Natural killer cell (primary cell): ENCODE data around the gene GLRB. TPM values are rescaled to one million over a fixed set of nuclear protein-coding genes. Genes with fewer than 3 reads are reported as not detected.

Experiments used
- ATAC-seq, 3 donors: fragments of 150-1000 bp in 2 of 3; fragments of 200-7000 bp in 1 of 3; cut with Tn5 transposase; 1 replicate in 1 of 3; 2 replicates in 2 of 3; pipeline ENCODE4 v1.10.0; 2021; ENCODE audit warnings: mild to moderate bottlenecking in 2 of 3, moderate library complexity in 2 of 3
- DNase-seq, 2 donors: peaks; one replicate each; pipeline versions ENCODE4 v3.0.0 to v3.0.0-alpha.2; 2013 to 2021; ENCODE audit warnings: mixed read lengths in 1 of 2
- H3K27ac ChIP-seq: one replicate; pipeline ENCODE4 v1.5.1; 2013; ENCODE audit warnings: mild to moderate bottlenecking, low read length
- H3K27me3 ChIP-seq: one replicate; pipeline ENCODE4 v1.6.1; 2013; ENCODE audit warnings: low read length; ENCODE audit not compliant: control insufficient read depth, insufficient read depth
- H3K36me3 ChIP-seq: one replicate; pipeline ENCODE4 v1.6.1; 2013; ENCODE audit warnings: low read length; ENCODE audit not compliant: control insufficient read depth, insufficient read depth
- H3K4me1 ChIP-seq: one replicate; pipeline ENCODE4 v1.6.1; 2013; ENCODE audit warnings: low read length; ENCODE audit not compliant: control insufficient read depth, insufficient read depth
- H3K4me3 ChIP-seq: one replicate; pipeline ENCODE4 v1.5.1; 2013; ENCODE audit warnings: low read length
- H3K9me3 ChIP-seq: one replicate; pipeline ENCODE4 v1.6.1; 2013; ENCODE audit warnings: low read length; ENCODE audit not compliant: control insufficient read depth, insufficient read depth
- H3K27ac Mint-ChIP-seq, 2 donors: one replicate each; pipeline ENCODE4 v1.8.0; 2022; ENCODE audit warnings: mild to moderate bottlenecking in 2 of 2, mixed read lengths in 2 of 2, moderate library complexity in 1 of 2
- H3K27me3 Mint-ChIP-seq, 2 donors: one replicate each; pipeline ENCODE4 v1.8.0; 2022; ENCODE audit warnings: low read depth in 2 of 2, mixed read lengths in 2 of 2
- H3K36me3 Mint-ChIP-seq: one replicate; pipeline ENCODE4 v1.8.0; 2022; ENCODE audit warnings: mixed read lengths
- H3K4me1 Mint-ChIP-seq, 2 donors: one replicate each; pipeline ENCODE4 v1.8.0; 2022; ENCODE audit warnings: mixed read lengths in 2 of 2
- H3K4me3 Mint-ChIP-seq: one replicate; pipeline ENCODE4 v1.8.0; 2022; ENCODE audit warnings: mild to moderate bottlenecking, moderate library complexity, mixed read lengths
- H3K9me3 Mint-ChIP-seq, 2 donors: one replicate each; pipeline ENCODE4 v1.8.0; 2022; ENCODE audit warnings: mixed read lengths in 2 of 2
- CTCF ChIP-seq: fragments of 200-600 bp; IDR thresholded peaks from one replicate; pipeline ENCODE4 v1.8.0; 2022; ENCODE audit warnings: antibody characterized with exemption
- WGBS: methylation state at CpG from one replicate; pipeline ENCODE4 v1.1.7; 2013; ENCODE audit warnings: missing lambda C conversion rate; ENCODE audit not compliant: insufficient coverage; 5-methylcytosine and 5-hydroxymethylcytosine counted together
- intact Hi-C: fragments of 100-400 bp; cut with micrococcal nuclease; formaldehyde crosslinking; loops from one replicate; pipeline ENCODE4 v1.14.2; 2022
- total RNA-seq, 4 donors: library from RNA; stranded (reverse); fragments of 120-200 nt in 1 of 4; gene quantifications; one replicate each; pipeline versions ENCODE4 v1.2.3 to v1.2.4, GENCODE V29; 2013 to 2022

GLRB gene
- total RNA-seq, 3 donors from 2014 or later (not counting 1 experiment from before 2014, with no cell fraction given): not detected

GRCh38 chr4:157141976-157142375 lies 66.0 kb downstream of the GLRB start:
- H3K4me1 ChIP-seq: no peaks in the 10 kb centered on the region
- no peak for DNase-seq
- H3K4me3 Mint-ChIP-seq: no peak overlapping the region
- H3K9me3 ChIP-seq: peaks cover 5% of the 10 kb centered on the region
- no peak for TF ChIP-seq CTCF
- no peaks in the 10 kb centered on the region for H3K27me3 ChIP-seq
- intact Hi-C loops: no loop called here
- H3K9me3 Mint-ChIP-seq: peaks cover 7 to 10% of the 10 kb centered on the region in 2 donors
- no peak for ATAC-seq
- no peaks in the 10 kb centered on the region for H3K4me1 Mint-ChIP-seq
- no peaks in the 10 kb centered on the region for H3K27me3 Mint-ChIP-seq
- no peak overlapping the region for H3K4me3 ChIP-seq
- no peak overlapping the region for H3K27ac Mint-ChIP-seq
- no peaks in the 10 kb centered on the region for H3K36me3 Mint-ChIP-seq
- no peaks in the 10 kb centered on the region for H3K36me3 ChIP-seq
- no peak overlapping the region for H3K27ac ChIP-seq

GRCh38 chr4:157143369-157143768 lies 67.4 kb downstream of the GLRB start:
- DNase-seq: no peak
- no peak for ATAC-seq
- no peaks in the 10 kb centered on the region for H3K27me3 Mint-ChIP-seq
- H3K9me3 ChIP-seq: peaks cover 5% of the 10 kb centered on the region
- no peak overlapping the region for H3K4me3 Mint-ChIP-seq
- H3K36me3 Mint-ChIP-seq: no peaks in the 10 kb centered on the region
- WGBS: 80% methylated on average over 3 of the region's 4 CpGs
- intact Hi-C loops: no loop called here
- H3K27me3 ChIP-seq: no peaks in the 10 kb centered on the region
- H3K4me1 ChIP-seq: no peaks in the 10 kb centered on the region
- no peaks in the 10 kb centered on the region for H3K36me3 ChIP-seq
- H3K27ac ChIP-seq: no peak overlapping the region
- TF ChIP-seq CTCF: no peak
- peaks cover 10 to 13% of the 10 kb centered on the region in 2 donors for H3K9me3 Mint-ChIP-seq
- H3K27ac Mint-ChIP-seq: no peak overlapping the region
- H3K4me1 Mint-ChIP-seq: no peaks in the 10 kb centered on the region
- no peak overlapping the region for H3K4me3 ChIP-seq

GRCh38 chr4:157151711-157152110 lies 75.8 kb downstream of the GLRB start:
- Mint-ChIP-seq H3K9me3 (peaks cover 16 to 19% of the 10 kb centered on the region in 2 donors), H3K4me1 (no peaks in the 10 kb centered on the region), H3K27ac (no peak overlapping the region), H3K4me3 (no peak overlapping the region), H3K27me3 (no peaks in the 10 kb centered on the region), H3K36me3 (no peaks in the 10 kb centered on the region)
- Histone ChIP-seq H3K36me3 (no peaks in the 10 kb centered on the region), H3K27ac (no peak overlapping the region), H3K4me1 (no peaks in the 10 kb centered on the region), H3K27me3 (no peaks in the 10 kb centered on the region), H3K9me3 (peaks cover under 1% of the 10 kb centered on the region), H3K4me3 (no peak overlapping the region)
- DNase-seq: no peak
- TF ChIP-seq CTCF: no peak
- ATAC-seq: no peak
- WGBS: 67% methylated on average over 1 of the region's 1 CpG
- intact Hi-C loops: no loop called here

- TF ChIP-seq CTCF: no peak
- WGBS: 83% methylated on average over 1 of the region's 3 CpGs
- no peak overlapping the region for H3K27ac ChIP-seq
Observed at GRCh38 chr4:157165935-157166610, 90.1 kb downstream of the GLRB start.

More at GRCh38 chr4:157165935-157166610, 90.1 kb downstream of the GLRB start:
- no peaks in the 10 kb centered on the region for H3K27me3 Mint-ChIP-seq
- H3K36me3 Mint-ChIP-seq: no peaks in the 10 kb centered on the region
- no peaks in the 10 kb centered on the region for H3K4me1 Mint-ChIP-seq
- ATAC-seq: no peak
- no peak for DNase-seq
- H3K36me3 ChIP-seq: no peaks in the 10 kb centered on the region
- intact Hi-C loops: no loop called here
- H3K4me3 Mint-ChIP-seq: no peak overlapping the region
- no peaks in the 10 kb centered on the region for H3K27me3 ChIP-seq
- no peaks in the 10 kb centered on the region for H3K9me3 ChIP-seq
- no peaks in the 10 kb centered on the region for H3K4me1 ChIP-seq
- H3K9me3 Mint-ChIP-seq: peaks cover 9 to 11% of the 10 kb centered on the region in 2 donors
- H3K4me3 ChIP-seq: no peak overlapping the region
- H3K27ac Mint-ChIP-seq: no peak overlapping the region
